Stimulated activated CD8-positive, alpha-beta memory T cell treated with anti-CD3 and anti-CD28 coated beads, Interleukin-12 subunit alpha, Interleukin-12 subunit beta, amount 100 ng/mL, for 24 hours (primary cell): ENCODE data around the gene CACTIN.

ENCODE experiments used
- DNase-seq: peaks from one replicate; pipeline ENCODE4 v3.0.0-alpha.2; 2020; ENCODE audit errors: extremely low read depth

CACTIN gene

GRCh38 chr19:3627351-3627723, 747 bp upstream of the CACTIN start:
- DNase-seq: no peak

- DNase-seq: no peak
These were observed 556 bp downstream of the CACTIN start for GRCh38 chr19:3625996-3626472.

GRCh38 chr19:3623716-3624115, 2.9 kb downstream of the CACTIN start:
- no peak for DNase-seq

- no peak for DNase-seq
These were observed 4.4 kb downstream of the CACTIN start for GRCh38 chr19:3622224-3622623.

- no peak for DNase-seq
These were observed 4.9 kb downstream of the CACTIN start for GRCh38 chr19:3621689-3622088.

- DNase-seq: no peak
These were observed 5.6 kb downstream of the CACTIN start for GRCh38 chr19:3620817-3621547.

- no peak for DNase-seq
These were observed 6.3 kb downstream of the CACTIN start for GRCh38 chr19:3620145-3620816.

GRCh38 chr19:3619631-3620012, 7.0 kb downstream of the CACTIN start:
- no peak for DNase-seq

- no peak for DNase-seq
These were observed 7.6 kb downstream of the CACTIN start for GRCh38 chr19:3618811-3619630.

GRCh38 chr19:3618144-3618810, 8.3 kb downstream of the CACTIN start:
- DNase-seq: no peak

GRCh38 chr19:3617463-3617862, 9.1 kb downstream of the CACTIN start:
- DNase-seq: no peak

GRCh38 chr19:3615524-3616135, 11.0 kb downstream of the CACTIN start:
- no peak for DNase-seq

GRCh38 chr19:3614858-3615505, 11.6 kb downstream of the CACTIN start:
- DNase-seq: no peak

- DNase-seq: no peak
These were observed 12.6 kb downstream of the CACTIN start for GRCh38 chr19:3613818-3614661.

- DNase-seq: no peak
These were observed 13.5 kb downstream of the CACTIN start for GRCh38 chr19:3612901-3613741.

- DNase-seq: no peak
These were observed 14.3 kb downstream of the CACTIN start for GRCh38 chr19:3612330-3612729.

GRCh38 chr19:3611841-3612240, 14.7 kb downstream of the CACTIN start:
- no peak for DNase-seq

- DNase-seq: no peak
These were observed 15.6 kb downstream of the CACTIN start for GRCh38 chr19:3610745-3611717.
